Measurements from ENCODE around the gene PTPRN2.

Gene PTPRN2

GRCh38 chr7:157662110-157662791 lies 925.4 kb downstream of the PTPRN2 start:
- H3K4me3 ChIP-seq (ENCODE audit: low read depth in 1 of 2, low read length in 2 of 2) = no peak overlapping the region

GRCh38 chr7:157661611-157661975 lies 926.0 kb downstream of the PTPRN2 start:
- H3K9ac ChIP-seq (ENCODE audit: low read length) = no peak overlapping the region
- H3K27me3 ChIP-seq (ENCODE audit: control insufficient read depth in 1 of 2, insufficient read depth in 2 of 2, low read length in 2 of 2) = no peaks in the 10 kb centered on the region
- no peaks in the 10 kb centered on the region for H3K36me3 ChIP-seq (ENCODE audit: insufficient read depth, low read length)
- H3K4me3 ChIP-seq (ENCODE audit: low read depth in 1 of 2, low read length in 2 of 2) = no peak overlapping the region
- H3K27ac ChIP-seq (ENCODE audit: low read depth, low read length) = no peak overlapping the region
- H3K9me3 ChIP-seq (ENCODE audit: low read length) = no peaks in the 10 kb centered on the region
- H3K4me1 ChIP-seq (ENCODE audit: insufficient read depth, low read length) = no peaks in the 10 kb centered on the region

More at GRCh38 chr7:157662110-157662791, 925.4 kb downstream of the PTPRN2 start:
- Histone ChIP-seq H3K9ac (ENCODE audit: low read length) (no peak overlapping the region), H3K9me3 (ENCODE audit: low read length) (no peaks in the 10 kb centered on the region), H3K27me3 (ENCODE audit: control insufficient read depth in 1 of 2, insufficient read depth in 2 of 2, low read length in 2 of 2) (no peaks in the 10 kb centered on the region), H3K36me3 (ENCODE audit: insufficient read depth, low read length) (no peaks in the 10 kb centered on the region), H3K4me1 (ENCODE audit: insufficient read depth, low read length) (no peaks in the 10 kb centered on the region), H3K27ac (ENCODE audit: low read depth, low read length) (no peak overlapping the region)

DNA sequence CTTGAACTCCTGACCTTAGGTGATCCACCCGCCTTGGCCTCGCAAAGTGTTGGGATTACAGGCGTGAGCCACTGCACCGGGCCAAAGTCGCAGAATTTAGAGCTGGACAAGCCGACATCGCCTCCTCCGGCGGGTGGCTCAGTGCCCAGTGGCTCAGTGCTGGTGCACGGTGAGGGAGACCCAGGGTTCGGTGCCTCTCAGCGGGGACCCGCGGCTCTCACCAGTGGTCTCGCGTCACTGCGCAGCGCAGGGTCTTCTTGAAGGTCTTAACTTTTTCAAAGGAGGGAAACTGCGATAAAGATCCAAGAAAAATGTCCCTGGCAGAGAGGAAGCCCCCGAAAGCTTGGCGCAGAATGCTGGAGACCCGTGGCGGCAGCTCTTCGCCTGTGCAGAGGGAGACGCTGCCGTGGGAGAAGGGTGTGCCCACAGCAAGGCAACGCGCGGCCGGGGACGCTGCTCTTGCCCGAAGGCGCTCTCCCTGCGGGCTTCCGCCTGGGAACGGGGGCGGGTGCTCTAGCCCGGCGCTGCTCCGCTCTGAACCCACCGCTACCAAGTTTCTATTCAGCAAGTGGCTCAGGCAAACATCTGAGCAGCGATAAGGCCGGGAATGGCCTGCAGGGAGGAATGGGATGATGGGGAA lies 926.5 kb downstream of the PTPRN2 start:
- no peaks in the 10 kb centered on the region for H3K27me3 ChIP-seq (ENCODE audit: control insufficient read depth in 1 of 2, insufficient read depth in 2 of 2, low read length in 2 of 2)
- H3K27ac ChIP-seq (ENCODE audit: low read depth, low read length) = no peak overlapping the region
- H3K4me1 ChIP-seq (ENCODE audit: insufficient read depth, low read length) = no peaks in the 10 kb centered on the region
- no peaks in the 10 kb centered on the region for H3K36me3 ChIP-seq (ENCODE audit: insufficient read depth, low read length)
- H3K9me3 ChIP-seq (ENCODE audit: low read length) = no peaks in the 10 kb centered on the region
- no peak overlapping the region for H3K9ac ChIP-seq (ENCODE audit: low read length)
- H3K4me3 ChIP-seq (ENCODE audit: low read depth in 1 of 2, low read length in 2 of 2) = no peak overlapping the region

GRCh38 chr7:157658851-157659412 lies 928.7 kb downstream of the PTPRN2 start:
- Histone ChIP-seq H3K27ac (ENCODE audit: low read depth, low read length) (no peak overlapping the region), H3K36me3 (ENCODE audit: insufficient read depth, low read length) (no peaks in the 10 kb centered on the region), H3K27me3 (ENCODE audit: control insufficient read depth in 1 of 2, insufficient read depth in 2 of 2, low read length in 2 of 2) (no peaks in the 10 kb centered on the region), H3K4me3 (ENCODE audit: low read depth in 1 of 2, low read length in 2 of 2) (no peak overlapping the region), H3K4me1 (ENCODE audit: insufficient read depth, low read length) (no peaks in the 10 kb centered on the region), H3K9ac (ENCODE audit: low read length) (no peak overlapping the region), H3K9me3 (ENCODE audit: low read length) (no peaks in the 10 kb centered on the region)

DNA sequence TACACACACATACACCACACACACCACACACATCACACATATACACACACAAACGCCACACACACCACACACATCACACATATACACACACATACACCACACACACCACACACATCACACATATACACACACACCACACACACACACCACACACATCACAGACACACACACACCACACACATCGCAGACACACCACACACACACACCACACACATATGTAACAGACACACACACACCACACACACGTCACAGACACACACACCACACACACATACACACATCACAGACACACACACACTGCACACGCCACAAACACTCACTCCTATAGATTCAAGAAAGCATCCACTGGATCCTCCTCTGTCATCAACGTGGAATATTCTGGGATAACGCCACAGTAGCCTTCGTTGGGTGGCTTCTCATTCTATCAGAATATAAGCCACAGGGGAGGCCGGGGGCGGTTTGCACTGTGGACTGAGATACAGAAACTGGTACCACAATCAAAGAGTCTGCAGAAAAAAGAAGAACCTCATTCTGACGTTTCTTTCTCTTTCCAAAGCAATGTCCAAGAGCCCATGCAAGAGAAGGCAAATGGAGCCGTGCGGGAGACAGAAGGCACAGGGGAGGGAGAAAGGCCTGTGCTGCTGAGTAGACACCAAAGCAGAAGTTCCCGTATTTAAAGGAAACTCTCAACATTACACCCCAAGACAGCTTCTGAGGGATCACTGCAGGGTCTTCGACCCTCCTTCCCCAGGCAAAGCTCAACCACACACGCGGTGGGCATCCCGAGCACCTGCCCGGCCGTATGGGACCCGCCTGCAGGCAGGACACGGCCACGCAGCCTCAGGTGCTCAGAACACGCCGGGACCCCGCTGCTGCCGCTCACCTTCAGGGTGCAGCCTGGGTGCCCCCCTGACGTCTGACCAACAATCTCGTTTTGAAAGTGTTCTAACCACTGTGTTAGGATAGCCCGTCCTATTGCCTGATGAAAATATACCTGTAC lies 929.6 kb downstream of the PTPRN2 start:
- H3K9me3 ChIP-seq (ENCODE audit: low read length) = no peaks in the 10 kb centered on the region
- H3K36me3 ChIP-seq (ENCODE audit: insufficient read depth, low read length) = no peaks in the 10 kb centered on the region
- no peaks in the 10 kb centered on the region for H3K27me3 ChIP-seq (ENCODE audit: control insufficient read depth in 1 of 2, insufficient read depth in 2 of 2, low read length in 2 of 2)
- H3K4me3 ChIP-seq (ENCODE audit: low read depth in 1 of 2, low read length in 2 of 2) = no peak overlapping the region
- H3K27ac ChIP-seq (ENCODE audit: low read depth, low read length) = no peak overlapping the region
- no peaks in the 10 kb centered on the region for H3K4me1 ChIP-seq (ENCODE audit: insufficient read depth, low read length)
- H3K9ac ChIP-seq (ENCODE audit: low read length) = no peak overlapping the region

DNA sequence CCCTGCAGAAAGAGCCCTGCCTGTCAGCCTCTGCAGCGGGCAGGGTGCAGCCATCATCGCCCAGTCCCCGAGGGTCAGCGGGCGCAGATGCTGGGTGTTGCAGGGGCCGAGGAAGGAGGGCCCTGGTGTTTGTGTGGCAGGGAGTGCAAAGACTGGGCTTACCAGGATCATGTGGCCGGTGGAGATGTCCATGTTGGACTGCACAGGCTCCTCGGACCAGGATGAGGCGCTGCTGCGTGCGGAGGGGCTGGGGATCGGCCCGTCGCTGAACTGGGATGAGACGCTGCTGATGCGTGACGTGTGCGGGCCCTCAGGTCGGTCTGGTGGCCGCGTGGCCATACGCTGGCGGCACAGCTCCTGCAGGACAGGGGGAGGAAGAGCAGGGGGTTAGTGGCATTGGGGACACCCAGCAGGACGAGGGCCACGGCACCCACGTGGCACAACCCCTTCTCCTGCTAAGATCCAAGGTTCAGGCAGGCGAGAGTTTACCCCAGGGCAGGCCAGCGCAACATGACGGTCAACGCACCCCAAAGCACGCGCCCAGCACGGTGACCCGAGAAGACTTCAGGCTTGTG lies 931.3 kb downstream of the PTPRN2 start:
- no peaks in the 10 kb centered on the region for H3K4me1 ChIP-seq (ENCODE audit: insufficient read depth, low read length)
- H3K36me3 ChIP-seq (ENCODE audit: insufficient read depth, low read length) = no peaks in the 10 kb centered on the region
- H3K27me3 ChIP-seq (ENCODE audit: control insufficient read depth in 1 of 2, insufficient read depth in 2 of 2, low read length in 2 of 2) = no peaks in the 10 kb centered on the region
- no peaks in the 10 kb centered on the region for H3K9me3 ChIP-seq (ENCODE audit: low read length)
- no peak overlapping the region for H3K4me3 ChIP-seq (ENCODE audit: low read depth in 1 of 2, low read length in 2 of 2)
- H3K27ac ChIP-seq (ENCODE audit: low read depth, low read length) = no peak overlapping the region
- H3K9ac ChIP-seq (ENCODE audit: low read length) = no peak overlapping the region

DNA sequence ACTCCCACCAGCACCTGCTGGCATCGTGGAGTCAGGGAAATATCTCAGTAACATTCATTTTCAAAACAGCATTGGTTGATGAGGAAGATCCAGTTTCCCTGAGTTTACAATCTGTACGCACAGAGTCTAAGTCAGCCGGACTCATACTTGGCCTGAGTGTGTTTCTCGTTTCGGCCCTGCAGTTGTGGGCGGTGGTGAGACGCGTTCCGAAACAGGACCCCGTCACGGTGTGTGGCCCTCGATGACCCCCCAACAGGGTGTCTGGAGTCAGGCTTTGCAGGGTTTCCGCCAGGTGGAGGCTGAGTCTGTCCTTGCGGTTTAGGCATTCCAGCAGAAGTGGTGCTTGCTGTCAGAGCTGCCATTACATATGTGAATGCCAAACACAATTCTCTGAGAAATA lies 933.3 kb downstream of the PTPRN2 start:
- H3K9ac ChIP-seq (ENCODE audit: low read length) = no peak overlapping the region
- no peaks in the 10 kb centered on the region for H3K4me1 ChIP-seq (ENCODE audit: insufficient read depth, low read length)
- no peaks in the 10 kb centered on the region for H3K27me3 ChIP-seq (ENCODE audit: control insufficient read depth in 1 of 2, insufficient read depth in 2 of 2, low read length in 2 of 2)
- H3K36me3 ChIP-seq (ENCODE audit: insufficient read depth, low read length) = no peaks in the 10 kb centered on the region
- no peaks in the 10 kb centered on the region for H3K9me3 ChIP-seq (ENCODE audit: low read length)
- no peak overlapping the region for H3K27ac ChIP-seq (ENCODE audit: low read depth, low read length)
- no peak overlapping the region for H3K4me3 ChIP-seq (ENCODE audit: low read depth in 1 of 2, low read length in 2 of 2)

DNA sequence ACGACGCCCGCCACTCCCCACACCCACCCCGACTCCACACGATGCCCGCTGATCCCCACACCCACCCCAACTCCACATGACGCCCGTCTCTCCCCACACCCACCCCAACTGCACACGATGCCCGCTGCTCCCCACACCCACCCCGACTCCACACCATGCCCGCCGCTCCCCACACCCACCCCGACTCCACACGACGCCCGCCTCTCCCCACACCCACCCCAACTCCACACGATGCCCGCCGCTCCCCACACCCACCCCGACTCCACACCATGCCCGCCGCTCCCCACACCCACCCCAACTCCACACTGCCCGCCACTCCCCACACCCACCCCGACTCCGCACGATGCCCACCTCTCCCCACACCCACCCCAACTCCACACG lies 933.8 kb downstream of the PTPRN2 start:
- Histone ChIP-seq H3K4me3 (ENCODE audit: low read depth in 1 of 2, low read length in 2 of 2) (no peak overlapping the region), H3K36me3 (ENCODE audit: insufficient read depth, low read length) (no peaks in the 10 kb centered on the region), H3K9me3 (ENCODE audit: low read length) (no peaks in the 10 kb centered on the region), H3K27me3 (ENCODE audit: control insufficient read depth in 1 of 2, insufficient read depth in 2 of 2, low read length in 2 of 2) (no peaks in the 10 kb centered on the region), H3K4me1 (ENCODE audit: insufficient read depth, low read length) (no peaks in the 10 kb centered on the region), H3K27ac (ENCODE audit: low read depth, low read length) (no peak overlapping the region), H3K9ac (ENCODE audit: low read length) (no peak overlapping the region)

DNA sequence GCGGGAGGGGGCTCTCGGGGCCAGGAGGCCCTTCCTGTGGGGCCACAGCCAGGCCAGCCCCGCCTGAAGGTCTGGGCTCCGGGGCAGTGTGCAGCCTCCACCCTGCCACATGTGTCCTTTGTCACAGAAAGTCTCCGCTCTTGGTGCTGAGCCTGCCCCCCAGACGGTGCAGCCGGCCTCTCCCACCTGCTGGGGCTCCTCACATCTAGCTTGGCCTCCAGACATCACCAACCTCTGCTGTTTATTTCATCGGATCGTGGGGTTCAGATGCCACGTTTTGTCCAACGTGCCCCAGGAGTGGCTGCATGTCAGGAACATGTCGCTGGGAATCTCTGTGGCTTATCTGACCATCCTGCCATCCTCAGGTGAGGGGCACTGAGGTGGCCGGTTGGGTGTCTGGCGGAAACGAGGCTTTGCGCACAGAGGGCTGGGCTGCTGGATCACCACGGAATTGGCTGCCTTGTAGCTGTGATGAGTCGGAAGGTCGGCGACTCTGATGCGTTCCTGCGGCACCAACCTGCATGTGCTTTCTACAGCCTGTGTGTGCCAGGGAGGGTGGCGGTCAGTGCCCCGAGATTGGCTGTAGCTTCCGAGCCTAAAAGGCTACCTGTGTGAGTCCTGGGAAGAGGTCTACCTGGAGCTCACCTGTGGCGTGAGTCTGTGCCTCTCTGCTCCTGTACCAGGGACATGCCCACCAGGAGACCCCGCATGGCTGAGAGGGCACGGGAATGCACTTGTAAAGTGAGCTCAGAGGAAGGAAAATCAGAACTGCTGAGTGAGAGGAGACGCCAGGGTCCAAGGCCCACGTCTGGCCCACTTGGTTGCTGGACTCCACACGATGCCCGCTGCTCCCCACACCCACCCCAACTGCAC lies 934.4 kb downstream of the PTPRN2 start:
- H3K36me3 ChIP-seq (ENCODE audit: insufficient read depth, low read length) = no peaks in the 10 kb centered on the region

DNA sequence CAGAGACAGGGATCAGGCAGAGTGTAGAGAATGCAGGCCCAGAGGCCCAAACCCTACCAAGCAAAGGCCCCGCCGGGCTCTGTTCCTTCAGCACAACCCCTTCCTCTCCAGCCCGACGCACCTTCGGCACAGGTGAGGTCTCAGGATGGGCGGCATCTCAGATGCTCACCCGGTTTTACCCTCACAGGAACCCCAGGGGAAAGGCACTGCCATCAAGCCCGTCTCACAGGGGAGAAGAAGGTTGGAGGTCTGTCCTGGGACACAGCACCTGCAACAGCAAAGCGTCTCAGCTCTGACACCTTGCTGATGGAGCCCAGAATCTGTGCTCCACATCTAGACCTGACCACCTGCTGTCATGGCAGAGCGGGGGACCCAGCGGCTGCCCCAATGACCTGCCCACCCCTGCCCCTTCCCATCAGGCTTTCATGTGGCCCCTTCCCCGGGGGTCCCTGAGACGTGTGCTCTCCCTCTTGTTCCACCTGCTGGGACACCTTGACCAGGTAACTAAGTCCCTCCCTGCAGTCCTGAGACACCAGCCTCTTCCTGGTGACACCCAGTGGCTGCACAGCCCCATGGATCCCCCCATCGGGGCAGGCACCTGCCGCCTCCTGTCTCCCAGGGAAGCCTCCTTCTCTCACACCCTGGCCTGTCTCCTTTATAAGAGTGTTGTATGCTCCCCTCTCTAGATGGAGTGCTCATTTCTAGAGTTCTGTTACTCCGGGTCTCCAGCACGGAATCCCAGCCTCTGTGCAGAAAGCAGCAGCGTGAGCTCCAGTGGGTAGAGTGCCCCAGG lies 935.3 kb downstream of the PTPRN2 start:
- no peak overlapping the region for H3K4me3 ChIP-seq (ENCODE audit: low read depth in 1 of 2, low read length in 2 of 2)
- no peak overlapping the region for H3K9ac ChIP-seq (ENCODE audit: low read length)
- H3K9me3 ChIP-seq (ENCODE audit: low read length) = no peaks in the 10 kb centered on the region
- H3K4me1 ChIP-seq (ENCODE audit: insufficient read depth, low read length) = no peaks in the 10 kb centered on the region
- no peaks in the 10 kb centered on the region for H3K36me3 ChIP-seq (ENCODE audit: insufficient read depth, low read length)
- H3K27me3 ChIP-seq (ENCODE audit: control insufficient read depth in 1 of 2, insufficient read depth in 2 of 2, low read length in 2 of 2) = no peaks in the 10 kb centered on the region
- no peak overlapping the region for H3K27ac ChIP-seq (ENCODE audit: low read depth, low read length)

More for the DNA sequence above, 934.4 kb downstream of the PTPRN2 start:
- Histone ChIP-seq H3K4me3 (ENCODE audit: low read depth in 1 of 2, low read length in 2 of 2) (no peak overlapping the region), H3K9ac (ENCODE audit: low read length) (no peak overlapping the region), H3K27me3 (ENCODE audit: control insufficient read depth in 1 of 2, insufficient read depth in 2 of 2, low read length in 2 of 2) (no peaks in the 10 kb centered on the region), H3K9me3 (ENCODE audit: low read length) (no peaks in the 10 kb centered on the region), H3K27ac (ENCODE audit: low read depth, low read length) (no peak overlapping the region), H3K4me1 (ENCODE audit: insufficient read depth, low read length) (no peaks in the 10 kb centered on the region)

Data from muscle layer of colon (tissue), 2 donors.